Activated CD8-positive, alpha-beta memory T cell treated with anti-CD3 and anti-CD28 coated beads for 48 hours (primary cell): ENCODE measurements around the gene TMEM17.

Experiments used
- DNase-seq, 3 experiments: peaks; one replicate each; pipeline ENCODE4 v3.0.0-alpha.2; 2020; ENCODE audit warnings: low read depth in 2 of 3, low spot score in 2 of 3

TMEM17 gene

DNA sequence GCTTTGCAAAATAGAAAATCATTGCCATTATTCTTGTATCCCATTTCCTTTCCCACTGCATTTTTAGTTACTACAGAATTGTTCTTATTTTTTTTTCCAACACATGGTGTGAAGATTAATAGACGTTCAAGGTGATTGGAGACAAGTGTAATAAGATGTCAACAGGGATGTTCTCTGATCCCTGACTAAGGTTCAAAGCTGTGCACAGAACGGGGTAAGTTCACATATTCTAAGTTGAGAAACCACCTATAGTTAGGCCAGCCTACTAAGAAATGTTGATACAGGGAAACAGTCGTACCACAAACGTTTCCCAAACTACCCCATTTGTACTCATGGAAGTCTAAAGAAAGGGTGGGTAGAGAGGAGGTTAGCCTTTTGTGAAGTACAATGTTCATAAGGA is 6.4 kb upstream of the TMEM17 start:
- no peak for DNase-seq

DNA sequence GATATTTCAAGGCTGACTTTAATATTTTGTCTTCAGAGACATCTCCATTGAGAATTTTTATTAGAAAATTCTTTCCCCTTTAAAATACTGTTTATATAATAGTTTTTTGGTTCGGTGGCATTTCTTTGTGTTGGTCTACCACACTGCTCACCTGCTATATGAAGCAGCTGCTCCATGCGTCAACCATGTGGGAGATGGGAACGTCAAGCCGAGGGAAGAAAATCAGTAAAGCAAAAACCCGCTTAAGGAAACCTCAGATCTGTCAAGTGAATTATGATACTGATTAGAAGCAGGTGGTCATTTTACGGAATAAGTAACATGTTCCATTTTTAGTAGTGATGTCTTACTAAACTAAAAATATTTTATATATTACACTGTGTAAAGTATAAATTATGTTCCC is 5.6 kb upstream of the TMEM17 start:
- DNase-seq, result no peak

GRCh38 chr2:62506421-62506750 is 391 bp upstream of the TMEM17 start:
- no peak for DNase-seq

DNA sequence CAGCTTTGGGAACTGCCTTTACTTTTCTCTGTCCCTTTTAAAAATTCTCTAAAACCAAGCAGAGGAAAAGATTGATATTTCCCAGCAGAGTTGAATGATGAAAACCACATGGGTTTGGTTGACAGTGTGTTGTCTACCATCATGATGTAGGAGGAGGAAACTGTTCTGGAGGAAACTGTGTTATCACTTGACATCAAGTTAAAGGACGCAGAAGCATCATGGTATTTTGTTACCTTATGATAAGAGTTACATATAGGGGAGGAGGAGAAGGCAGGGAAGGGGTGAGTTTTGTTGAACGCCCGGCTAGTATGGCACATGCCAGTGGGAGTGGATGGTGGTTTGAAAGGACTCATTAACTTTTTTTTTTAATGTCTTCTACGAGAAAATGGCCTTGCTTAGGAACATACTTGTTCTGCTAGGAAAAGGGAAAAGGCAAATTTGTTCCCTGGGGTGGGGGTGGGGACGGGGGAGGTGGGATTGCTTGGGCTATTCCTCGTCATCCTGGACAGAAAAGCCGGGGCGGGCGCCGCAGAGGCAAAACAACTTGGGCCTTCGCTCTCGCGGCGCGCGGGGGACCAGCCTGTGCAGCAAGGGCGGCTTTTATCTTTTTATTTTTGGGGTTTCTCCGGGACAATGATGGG is 766 bp downstream of the TMEM17 start:
- DNase-seq, result no peak

DNA sequence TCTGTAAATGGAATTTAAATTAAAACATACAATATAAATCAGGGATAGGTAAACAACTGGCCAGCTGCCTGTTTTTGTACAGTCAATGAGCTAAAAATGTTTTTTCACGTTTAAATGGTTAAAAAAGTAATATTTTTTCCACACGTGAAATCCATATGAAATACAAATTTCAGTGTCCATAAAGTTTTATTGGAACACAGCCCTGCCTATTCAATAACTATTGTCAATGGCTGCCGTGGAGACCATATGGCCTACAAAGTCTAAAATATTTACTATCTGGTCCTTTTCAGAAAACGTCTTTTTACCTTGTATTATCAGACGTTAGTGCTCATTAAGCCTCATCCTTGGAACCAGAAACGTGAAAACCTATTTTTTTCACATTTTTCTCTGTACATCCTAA is 1.3 kb downstream of the TMEM17 start:
- no peak for DNase-seq

DNA sequence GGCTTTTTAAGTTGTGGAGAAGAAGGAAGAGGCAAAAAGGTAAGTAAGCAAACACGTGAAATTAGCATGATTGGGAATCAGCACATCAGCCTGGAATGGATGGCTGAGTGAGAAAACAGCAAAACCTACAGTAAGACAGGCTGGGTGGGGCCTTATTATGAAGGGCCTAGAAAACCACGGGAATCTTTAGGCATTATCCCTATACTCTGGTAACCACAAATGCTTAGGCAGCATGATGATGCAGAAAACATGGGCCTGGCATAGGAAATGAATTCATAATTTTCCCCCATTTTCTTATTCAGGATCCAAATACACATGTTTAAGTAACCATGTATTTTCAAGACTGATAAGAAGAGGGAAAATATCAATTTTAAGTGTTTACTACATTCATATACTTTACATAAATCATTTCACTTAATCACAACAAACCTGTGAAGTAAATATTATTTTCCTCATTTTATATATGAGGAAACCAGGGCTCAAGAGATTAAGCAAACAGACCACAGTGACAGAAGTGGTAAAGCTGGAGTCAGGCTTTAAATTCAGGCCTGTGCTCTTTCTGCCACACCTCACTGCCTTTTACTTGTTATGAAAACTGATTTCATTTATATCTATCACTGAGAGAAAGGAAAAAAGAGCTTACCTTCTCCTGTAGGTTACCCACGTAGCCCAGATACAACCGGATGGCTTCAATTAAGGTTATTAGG is 4.0 kb downstream of the TMEM17 start:
- DNase-seq, result no peak

DNA sequence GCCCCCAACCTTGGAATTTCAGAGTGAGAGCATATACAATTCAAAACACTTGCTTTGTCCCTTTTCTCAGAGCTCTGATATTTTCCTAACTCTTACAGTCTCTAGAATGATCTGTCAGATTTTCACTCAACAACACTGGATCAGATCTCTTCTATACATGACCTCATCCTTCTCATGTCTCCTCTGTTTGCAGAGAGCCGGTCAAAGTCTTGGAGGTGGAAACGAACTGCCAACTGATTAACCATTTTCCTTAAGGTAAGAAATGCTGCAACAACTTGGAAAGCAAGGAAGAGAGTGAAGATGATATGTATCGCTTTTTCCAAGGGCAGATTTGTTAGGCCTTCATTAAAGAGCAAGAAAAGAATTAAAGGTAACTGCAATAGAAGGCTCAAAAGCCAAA is 4.9 kb downstream of the TMEM17 start:
- no peak for DNase-seq

GRCh38 chr2:62499430-62500060 is 6.5 kb downstream of the TMEM17 start:
- no peak for DNase-seq

DNA sequence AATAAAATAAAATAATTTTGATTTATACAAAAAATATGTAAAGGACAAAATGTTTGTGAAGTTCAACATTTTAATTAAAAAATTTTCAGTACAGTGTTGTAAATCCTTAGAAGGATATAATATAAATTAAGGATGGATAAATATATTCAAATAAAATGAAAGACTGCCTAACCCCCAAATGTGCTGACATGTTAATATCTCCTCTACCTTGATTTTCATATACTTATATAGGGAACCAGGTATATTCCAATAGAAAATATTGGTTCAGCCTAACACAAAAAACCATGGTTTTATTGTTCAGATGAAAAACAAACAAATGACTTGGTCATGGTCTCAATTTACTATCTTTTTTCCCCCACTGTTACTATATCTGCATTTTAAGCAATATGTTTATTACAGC is 7.3 kb downstream of the TMEM17 start:
- DNase-seq, result no peak

DNA sequence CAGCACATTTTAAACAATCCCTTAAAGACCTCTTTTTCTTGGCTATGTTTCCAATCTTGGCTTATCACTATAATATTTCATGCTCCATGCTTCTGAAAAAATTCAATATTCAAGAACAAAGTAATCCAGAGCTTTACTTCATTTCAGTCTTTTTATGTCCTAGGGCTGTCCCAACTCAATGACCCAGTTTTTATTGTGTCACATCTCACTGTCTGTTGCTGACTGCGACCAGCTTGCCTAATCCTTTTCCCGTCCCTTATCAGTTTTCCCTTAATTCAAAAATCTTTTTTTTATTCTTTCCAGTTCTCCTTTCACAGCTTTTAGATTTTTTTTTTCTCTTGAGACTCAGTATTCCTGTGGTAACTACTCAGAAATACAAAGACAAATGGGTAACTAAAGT is 10.2 kb downstream of the TMEM17 start:
- no peak for DNase-seq

GRCh38 chr2:62492048-62492447 is 13.9 kb downstream of the TMEM17 start:
- no peak for DNase-seq

DNA sequence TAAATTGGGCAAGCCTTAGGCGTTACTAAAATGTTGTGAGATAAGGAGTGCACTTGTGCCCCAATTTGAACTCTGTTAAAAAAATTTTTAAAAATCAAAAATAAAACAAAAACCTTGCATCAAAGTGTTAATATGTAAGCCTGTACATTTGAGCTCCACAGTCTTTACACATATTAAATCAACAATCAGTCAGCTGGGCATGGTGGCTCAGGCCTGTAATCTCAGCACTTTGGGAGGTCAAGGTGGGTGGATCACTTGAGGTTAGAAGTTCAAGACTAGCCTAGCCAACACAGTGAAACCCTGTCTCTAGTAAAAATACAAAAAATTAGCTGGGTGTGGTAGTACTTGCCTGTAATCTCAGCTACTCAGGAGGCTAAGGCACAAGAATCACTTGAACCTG is 16.3 kb downstream of the TMEM17 start:
- no peak for DNase-seq

GRCh38 chr2:62489162-62489561 is 16.8 kb downstream of the TMEM17 start:
- DNase-seq, result no peak

DNA sequence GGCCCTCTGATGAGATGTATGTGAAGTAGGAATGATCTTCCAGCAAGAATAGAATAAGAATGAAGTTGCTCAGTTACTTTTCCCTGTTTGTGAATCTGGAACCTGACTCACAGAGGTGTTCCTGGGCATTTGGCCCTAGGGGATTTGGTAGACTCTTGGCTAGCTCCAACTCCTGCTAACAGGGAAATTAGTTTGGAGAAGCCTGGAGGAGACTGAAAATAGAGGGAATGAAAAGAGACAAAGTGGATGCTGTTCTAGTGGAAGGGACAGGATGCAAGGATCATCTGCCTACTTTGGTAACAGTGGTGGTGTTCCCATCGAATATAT is 19.6 kb downstream of the TMEM17 start:
- no peak for DNase-seq

DNA sequence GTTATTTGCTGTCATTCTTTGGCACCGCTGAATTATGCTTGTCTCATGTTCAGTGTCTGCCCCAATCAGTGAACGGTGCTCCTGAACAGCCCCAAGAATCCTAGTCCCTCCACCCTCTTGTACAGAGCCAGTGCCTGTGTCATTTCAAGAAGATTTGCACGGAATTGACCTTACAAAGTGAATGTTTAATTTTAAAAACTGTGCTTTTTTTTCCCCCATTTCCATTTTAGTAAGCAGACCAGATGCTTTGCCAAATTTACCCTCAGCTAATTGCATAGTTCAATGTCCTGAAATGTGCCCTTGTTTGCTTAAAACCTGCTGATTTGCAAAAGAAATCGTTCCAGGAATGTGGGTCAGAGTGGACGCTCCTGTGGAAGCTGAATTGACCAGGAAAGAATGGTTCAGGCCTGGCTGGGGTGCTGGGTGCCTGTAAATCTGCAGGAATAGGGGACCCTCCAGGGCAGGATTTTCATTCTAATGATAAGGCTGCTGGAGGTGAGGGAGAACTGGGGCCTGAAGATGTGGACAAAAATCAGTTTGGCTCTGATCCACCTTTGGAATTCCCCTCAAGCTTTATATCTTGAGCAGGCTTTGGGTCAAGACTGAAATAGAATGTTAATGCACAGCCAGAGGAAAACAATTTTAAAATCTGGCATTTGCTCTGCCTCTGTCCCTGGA is 20.1 kb downstream of the TMEM17 start:
- no peak for DNase-seq

DNA sequence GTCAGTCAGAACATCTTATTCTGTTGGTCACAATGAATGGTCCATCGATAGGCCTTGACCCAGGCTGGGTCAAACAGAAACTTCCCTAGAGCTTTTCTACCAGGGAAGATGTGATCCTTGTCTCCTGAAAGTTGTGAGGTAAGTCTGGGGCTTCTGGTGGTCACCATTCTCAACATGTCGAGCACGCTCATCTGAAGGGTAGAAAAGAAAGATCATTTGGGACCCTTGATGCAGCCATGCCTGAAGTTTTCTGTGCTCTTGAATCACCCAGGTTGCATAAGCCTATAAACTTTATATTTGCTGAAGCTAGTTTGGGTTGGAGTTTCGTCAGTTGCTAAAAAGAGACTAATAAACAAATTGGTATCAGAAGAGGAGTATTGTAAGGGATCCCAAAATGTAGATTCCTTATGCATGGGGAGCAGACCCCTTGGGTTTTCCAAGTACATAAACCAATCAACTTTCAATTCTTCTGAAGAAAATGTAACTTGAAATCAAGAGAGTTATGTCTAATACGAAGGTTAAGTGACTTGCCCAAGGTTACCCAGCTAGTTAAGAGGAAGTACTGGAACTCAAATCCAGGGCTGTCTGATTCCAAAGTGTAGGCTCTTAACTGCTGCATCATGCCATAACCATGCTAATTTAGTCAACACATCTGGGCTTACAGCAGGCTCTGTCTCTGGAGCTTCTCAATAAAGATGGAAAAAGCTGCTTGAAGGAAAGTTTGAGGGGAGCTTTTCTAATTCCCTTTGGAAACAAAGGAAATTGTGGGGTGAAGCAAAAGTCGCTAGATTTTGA is 23.2 kb downstream of the TMEM17 start:
- no peak for DNase-seq

DNA sequence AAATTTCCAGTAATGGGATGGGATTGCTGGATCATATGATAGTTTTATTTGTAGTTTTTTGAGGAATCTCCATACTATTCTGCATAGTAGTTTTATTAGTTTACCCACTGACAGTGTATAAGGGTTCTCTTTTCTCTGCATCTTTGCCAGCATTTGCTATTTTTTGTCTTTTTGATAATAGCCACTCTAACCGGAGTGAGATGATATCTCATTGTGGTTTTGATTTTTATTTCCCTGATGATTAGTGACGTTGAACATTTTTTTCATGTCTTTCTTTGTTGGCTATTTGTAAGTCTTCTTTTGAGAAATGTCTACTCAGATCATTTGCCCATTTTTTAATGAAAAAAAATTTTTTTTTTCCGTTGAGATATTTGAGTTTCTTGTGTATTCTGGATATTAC is 26.1 kb downstream of the TMEM17 start:
- DNase-seq, result no peak

- DNase-seq, result no peak
These were observed 27.9 kb downstream of the TMEM17 start for GRCh38 chr2:62478093-62478580.

DNA sequence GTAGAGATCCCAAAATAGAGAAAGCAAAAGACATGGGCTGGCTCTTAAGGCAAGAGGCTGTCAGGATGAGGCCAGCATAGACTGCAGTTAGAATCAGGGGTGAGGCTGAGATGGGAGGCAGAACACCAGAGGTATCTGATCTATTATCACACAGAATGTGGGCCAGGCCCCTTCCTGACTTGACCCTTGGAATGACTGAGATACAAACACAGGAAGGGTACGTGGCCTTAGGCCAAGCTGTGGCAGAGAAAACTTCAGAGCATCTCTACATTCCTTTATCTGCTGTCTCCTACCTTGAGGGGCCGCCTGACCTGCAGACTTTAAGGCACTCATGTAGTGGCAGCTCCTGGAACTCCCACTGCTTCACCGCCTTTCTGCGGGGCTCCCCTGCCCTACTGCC is 28.4 kb downstream of the TMEM17 start:
- no peak for DNase-seq

DNA sequence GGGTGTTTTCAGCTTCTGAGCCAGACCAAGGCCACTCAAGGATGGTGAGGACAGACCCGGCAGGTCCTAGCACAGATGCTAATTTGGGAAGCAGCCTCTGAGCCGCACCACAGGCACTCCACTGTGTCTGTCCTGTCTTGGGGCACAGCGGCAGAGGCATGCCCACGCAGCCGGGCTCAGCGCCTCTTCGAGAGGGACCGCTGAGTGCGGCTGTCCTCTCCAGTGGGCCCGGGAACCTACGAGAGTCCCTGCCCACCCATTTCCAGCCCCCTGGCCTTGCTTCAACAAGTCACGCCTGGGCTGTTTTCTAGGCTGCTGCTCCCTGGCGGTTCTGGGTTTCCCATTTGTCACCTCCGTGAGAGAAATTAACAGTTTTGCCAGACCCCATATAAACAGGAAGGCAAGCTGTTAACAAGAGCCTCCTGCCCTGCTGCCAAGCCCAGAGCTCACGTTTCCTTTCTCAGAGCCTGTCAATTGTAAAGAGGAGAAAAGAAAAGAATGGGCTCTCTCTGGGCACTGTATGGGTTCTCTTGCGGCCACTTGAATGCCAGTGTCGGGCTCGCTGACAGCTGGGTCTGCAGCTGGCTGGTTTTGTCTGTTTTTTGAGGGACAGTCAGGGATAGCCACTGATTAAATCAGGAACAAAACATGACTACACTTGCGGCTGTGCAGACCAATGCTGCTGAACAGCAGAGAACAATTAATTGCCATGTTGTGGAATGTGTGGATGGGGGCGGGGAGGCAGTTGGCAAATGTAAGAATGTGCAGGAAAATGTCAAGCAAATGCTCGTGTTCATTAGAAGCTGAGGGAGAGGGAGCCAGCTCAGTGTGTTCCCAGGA is 30.6 kb downstream of the TMEM17 start:
- DNase-seq, result no peak

DNA sequence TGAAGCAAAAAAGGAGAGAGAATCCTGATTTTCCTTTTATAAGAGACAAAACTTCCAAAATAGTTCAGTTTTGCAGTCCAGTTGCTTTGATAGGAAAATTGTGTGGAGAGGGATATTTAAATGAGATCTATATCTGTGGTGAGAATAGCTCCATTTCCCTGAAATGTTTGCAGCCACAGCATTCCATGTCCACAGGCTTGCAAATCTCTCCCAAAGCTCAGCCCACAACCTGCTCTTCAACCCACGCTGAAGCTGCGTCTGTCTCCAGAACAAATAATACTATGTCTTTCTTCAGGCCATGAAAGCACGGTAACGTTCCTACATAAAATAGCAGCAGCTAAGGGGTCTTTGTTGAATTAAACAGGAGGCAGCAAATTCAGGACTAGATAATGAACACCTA is 31.8 kb downstream of the TMEM17 start:
- no peak for DNase-seq
